Skeletal muscle tissue (tissue), 4 donors: ENCODE measurements around the gene LCK. TPM values are rescaled to one million over a fixed set of nuclear protein-coding genes. Genes with fewer than 3 reads are reported as not detected.
"Not testable (repeated sequence)": the region's sequence is repeated elsewhere in the genome, so short reads cannot be mapped to it uniquely, and the experiment has no call there.

Experiments used
- H3K27ac ChIP-seq: one replicate; pipeline ENCODE4 v1.7.0; 2013; ENCODE audit warnings: mild to moderate bottlenecking, low read depth, low read length, inconsistent platforms
- H3K27me3 ChIP-seq, 3 donors: one replicate each; pipeline ENCODE4 v1.7.0; 2013; ENCODE audit warnings: low read length in 3 of 3; ENCODE audit not compliant: control insufficient read depth in 3 of 3, insufficient read depth in 3 of 3
- H3K36me3 ChIP-seq, 3 donors: one replicate each; pipeline ENCODE4 v1.7.0; 2013; ENCODE audit warnings: low read length in 3 of 3; ENCODE audit not compliant: control insufficient read depth in 3 of 3, insufficient read depth in 3 of 3
- H3K4me1 ChIP-seq, 3 donors: one replicate each; pipeline ENCODE4 v1.7.0; 2013; ENCODE audit warnings: low read length in 3 of 3, mild to moderate bottlenecking in 3 of 3; ENCODE audit not compliant: control insufficient read depth in 3 of 3, insufficient read depth in 3 of 3
- H3K4me3 ChIP-seq, 3 donors: one replicate each; pipeline ENCODE4 v1.7.0; 2013; ENCODE audit warnings: low read length in 3 of 3
- H3K9ac ChIP-seq, 3 donors: one replicate each; pipeline ENCODE4 v1.7.0; 2013; ENCODE audit warnings: low read length in 3 of 3, mild to moderate bottlenecking in 3 of 3, moderate library complexity in 2 of 3, low read depth in 1 of 3
- H3K9me3 ChIP-seq, 3 donors: one replicate each; pipeline ENCODE4 v1.7.0; 2013; ENCODE audit warnings: low read length in 3 of 3; ENCODE audit not compliant: control insufficient read depth in 3 of 3
- total RNA-seq: library from RNA; depleted of rRNA; stranded (reverse); fragments of >200 nt; gene quantifications from one replicate; pipeline ENCODE4 v1.2.3, GENCODE V29; 2014
- donor health status: Osteomylitis.

Gene LCK
- total RNA-seq, 1 donor from 2014 or later: 2.1 TPM

- peaks cover 12 to 21% (median 12%) of the 10 kb centered on the region in 3 donors for H3K4me1 ChIP-seq
- H3K9ac ChIP-seq: no peak overlapping the region
- H3K27ac ChIP-seq: no peak overlapping the region
- H3K9me3 ChIP-seq: no peaks in the 10 kb centered on the region
- no peaks in the 10 kb centered on the region for H3K27me3 ChIP-seq
- no peak overlapping the region for H3K4me3 ChIP-seq
- H3K36me3 ChIP-seq: no peaks in the 10 kb centered on the region
Measured at GRCh38 chr1:32255072-32256071, 4.3 kb downstream of the LCK start.

GRCh38 chr1:32256473-32257226 lies 5.6 kb downstream of the LCK start:
- Histone ChIP-seq H3K9me3 (no peaks in the 10 kb centered on the region), H3K27ac (no peak overlapping the region), H3K4me3 (no peak overlapping the region), H3K27me3 (no peaks in the 10 kb centered on the region), H3K36me3 (no peaks in the 10 kb centered on the region), H3K9ac (no peak overlapping the region), H3K4me1 (peaks cover 6 to 9% (median 7%) of the 10 kb centered on the region in 3 donors)

GRCh38 chr1:32257227-32257508 lies 6.1 kb downstream of the LCK start:
- Histone ChIP-seq H3K9ac (no peak overlapping the region), H3K4me1 (peaks cover 5 to 9% (median 6%) of the 10 kb centered on the region in 3 donors), H3K9me3 (no peaks in the 10 kb centered on the region), H3K27ac (no peak overlapping the region), H3K36me3 (no peaks in the 10 kb centered on the region), H3K27me3 (no peaks in the 10 kb centered on the region), H3K4me3 (no peak overlapping the region)

- not testable (repeated sequence) for H3K27ac ChIP-seq, H3K4me3 ChIP-seq, H3K27me3 ChIP-seq, H3K36me3 ChIP-seq, H3K9ac ChIP-seq, H3K4me1 ChIP-seq, H3K9me3 ChIP-seq
Measured at GRCh38 chr1:32263236-32263593, 12.2 kb downstream of the LCK start.

GRCh38 chr1:32263744-32264143 lies 12.7 kb downstream of the LCK start:
- no peak overlapping the region for H3K9ac ChIP-seq
- no peaks in the 10 kb centered on the region for H3K9me3 ChIP-seq
- H3K27me3 ChIP-seq: no peaks in the 10 kb centered on the region
- H3K4me3 ChIP-seq: no peak overlapping the region
- H3K4me1 ChIP-seq: no peaks in the 10 kb centered on the region
- H3K36me3 ChIP-seq: no peaks in the 10 kb centered on the region
- no peak overlapping the region for H3K27ac ChIP-seq

- no peaks in the 10 kb centered on the region for H3K9me3 ChIP-seq
- no peak overlapping the region for H3K9ac ChIP-seq
- no peak overlapping the region for H3K4me3 ChIP-seq
- no peaks in the 10 kb centered on the region for H3K36me3 ChIP-seq
- H3K4me1 ChIP-seq: no peaks in the 10 kb centered on the region
- H3K27ac ChIP-seq: no peak overlapping the region
- no peaks in the 10 kb centered on the region for H3K27me3 ChIP-seq
Measured at GRCh38 chr1:32265846-32266245, 14.8 kb downstream of the LCK start.

- Histone ChIP-seq H3K27ac (no peak overlapping the region), H3K27me3 (peaks cover 0 to 4% (median 3%) of the 10 kb centered on the region in 3 donors), H3K36me3 (no peaks in the 10 kb centered on the region), H3K4me3 (no peak overlapping the region), H3K4me1 (no peaks in the 10 kb centered on the region), H3K9ac (no peak overlapping the region), H3K9me3 (no peaks in the 10 kb centered on the region)
Measured at GRCh38 chr1:32266921-32267591, 16.0 kb downstream of the LCK start.

GRCh38 chr1:32269744-32270143 lies 18.7 kb downstream of the LCK start:
- Histone ChIP-seq H3K4me3 (no peak overlapping the region), H3K9me3 (no peaks in the 10 kb centered on the region), H3K4me1 (no peaks in the 10 kb centered on the region), H3K27ac (no peak overlapping the region), H3K9ac (no peak overlapping the region), H3K36me3 (no peaks in the 10 kb centered on the region), H3K27me3 (peaks cover 22 to 30% (median 24%) of the 10 kb centered on the region in 3 donors)

GRCh38 chr1:32272557-32273390 lies 21.7 kb downstream of the LCK start:
- no peak overlapping the region for H3K27ac ChIP-seq
- no peaks in the 10 kb centered on the region for H3K9me3 ChIP-seq
- no peaks in the 10 kb centered on the region for H3K36me3 ChIP-seq
- no peak overlapping the region for H3K9ac ChIP-seq
- peaks cover 43 to 55% (median 46%) of the 10 kb centered on the region in 3 donors for H3K27me3 ChIP-seq
- H3K4me1 ChIP-seq: no peaks in the 10 kb centered on the region
- no peak overlapping the region for H3K4me3 ChIP-seq
